B cell (primary cell): ENCODE data around the gene STOML3. TPM values are rescaled to one million over a fixed set of nuclear protein-coding genes. Genes with fewer than 3 reads are reported as not detected.

Experiments used
- ATAC-seq: fragments of 200-7000 bp; cut with Tn5 transposase; one replicate; pipeline ENCODE4 v1.10.0; 2021; ENCODE audit warnings: low read depth, mild to moderate bottlenecking, moderate number of reproducible peaks, moderate library complexity
- CTCF ChIA-PET: fragments of 350-600 bp; sonication (Branson Sonifier 250); formaldehyde crosslinking; loops from one replicate; lab custom pipeline; 2021; ENCODE audit warnings: antibody characterized with exemption, inconsistent platforms; lab: Charles Lee
- POLR2A ChIA-PET: fragments of 350-600 bp; sonication (Branson Sonifier 250); formaldehyde crosslinking; loops from one replicate; lab custom pipeline; 2021; ENCODE audit warnings: antibody characterized with exemption; lab: Charles Lee
- DNase-seq: peaks from one replicate; pipeline ENCODE4 v3.0.0; 2013
- H2AFZ ChIP-seq: 2 replicates; pipeline ENCODE4 v1.6.1; 2012; ENCODE audit warnings: mild to moderate bottlenecking, low read depth, low read length; ENCODE audit not compliant: insufficient read depth, poor library complexity, severe bottlenecking
- H3K27ac ChIP-seq, 2 donors: 1 replicate in 1 of 2; 2 replicates in 1 of 2; pipeline ENCODE4 v1.5.1; 2012 to 2013; ENCODE audit warnings: low read length in 2 of 2, mild to moderate bottlenecking in 2 of 2, moderate library complexity in 1 of 2
- H3K27me3 ChIP-seq, 4 experiments: fragments of 200-600 bp in 1 of 4; sonication (generic) in 1 of 4; replicated peaks in 1 of 4; 1 replicate in 2 of 4; 2 replicates in 2 of 4; pipeline versions ENCODE4 v1.6.1 to v1.7.0; 2013 to 2016; ENCODE audit warnings: low read length in 3 of 4, mild to moderate bottlenecking in 2 of 4, mixed read lengths in 1 of 4, moderate library complexity in 1 of 4; ENCODE audit not compliant: insufficient read depth in 4 of 4, control insufficient read depth in 3 of 4; ENCODE audit errors: control extremely low read depth in 1 of 4
- H3K36me3 ChIP-seq, 2 experiments: replicated peaks in 1 of 2; 1 replicate in 1 of 2; 2 replicates in 1 of 2; pipeline versions ENCODE4 v1.6.1 to v1.7.1; 2013; ENCODE audit warnings: low read length in 1 of 2; ENCODE audit not compliant: insufficient read depth in 2 of 2, control insufficient read depth in 1 of 2; ENCODE audit errors: control extremely low read depth in 1 of 2, extremely low read depth in 1 of 2
- H3K4me1 ChIP-seq, 2 donors: fragments of 200-600 bp in 1 of 2; sonication (generic) in 1 of 2; 1 replicate in 1 of 2; 2 replicates in 1 of 2; pipeline versions ENCODE4 v1.5.1 to v1.6.1; 2013 to 2017; ENCODE audit warnings: low read length in 2 of 2; ENCODE audit not compliant: control insufficient read depth in 2 of 2, insufficient read depth in 2 of 2
- H3K4me2 ChIP-seq: replicated peaks from 2 replicates; pipeline ENCODE3; 2012; ENCODE audit warnings: mild to moderate bottlenecking, low read depth, low read length; ENCODE audit not compliant: poor library complexity, severe bottlenecking
- H3K4me3 ChIP-seq, 5 experiments: fragments of 200-600 bp in 1 of 5; sonication (generic) in 1 of 5; 1 replicate in 3 of 5; 2 replicates in 2 of 5; pipeline versions ENCODE4 v1.5.1 to v1.7.0; 2011 to 2016; ENCODE audit warnings: low read length in 4 of 5, mild to moderate bottlenecking in 4 of 5, low read depth in 2 of 5, control low read depth in 1 of 5, moderate library complexity in 1 of 5; ENCODE audit not compliant: insufficient read depth in 1 of 5; ENCODE audit errors: control extremely low read depth in 1 of 5, extremely low read depth in 1 of 5
- H3K79me2 ChIP-seq: fragments of 200-600 bp; sonication (generic); one replicate; pipeline ENCODE4 v1.6.0; 2016; ENCODE audit warnings: low read length; ENCODE audit not compliant: control insufficient read depth, insufficient read depth
- H3K9ac ChIP-seq: fragments of 200-600 bp; sonication (generic); 2 replicates; pipeline ENCODE4 v1.6.1; 2017; ENCODE audit warnings: mild to moderate bottlenecking, low read length, moderate library complexity
- H3K9me3 ChIP-seq, 3 donors: one replicate each; pipeline versions ENCODE4 v1.6.1 to v1.7.1; 2013; ENCODE audit warnings: low read length in 2 of 3; ENCODE audit not compliant: control insufficient read depth in 2 of 3, insufficient read depth in 1 of 3; ENCODE audit errors: control extremely low read depth in 1 of 3
- H4K20me1 ChIP-seq: 2 replicates; pipeline ENCODE4 v1.6.0; 2012; ENCODE audit warnings: mild to moderate bottlenecking, low read length; ENCODE audit not compliant: insufficient read depth, control insufficient read depth, poor library complexity, severe bottlenecking
- H3K27ac Mint-ChIP-seq: one replicate; pipeline ENCODE4 v1.8.0; 2021; ENCODE audit warnings: mixed read lengths
- H3K27me3 Mint-ChIP-seq: one replicate; pipeline ENCODE4 v1.8.0; 2021; ENCODE audit warnings: mixed read lengths
- H3K4me1 Mint-ChIP-seq: one replicate; pipeline ENCODE4 v1.8.0; 2021; ENCODE audit warnings: mixed read lengths
- H3K4me3 Mint-ChIP-seq: one replicate; pipeline ENCODE4 v1.8.0; 2021; ENCODE audit warnings: mixed read lengths
- H3K9me3 Mint-ChIP-seq: one replicate; pipeline ENCODE4 v1.8.0; 2022; ENCODE audit warnings: mixed read lengths; ENCODE audit not compliant: insufficient read depth
- CTCF ChIP-seq: fragments of 200-600 bp; IDR thresholded peaks from one replicate; pipeline ENCODE4 v1.8.0; 2022; ENCODE audit warnings: antibody characterized with exemption, mild to moderate bottlenecking
- EZH2 ChIP-seq: IDR thresholded peaks from 2 replicates; pipeline ENCODE4 v1.6.1; 2012; ENCODE audit warnings: borderline replicate concordance, low read depth, mild to moderate bottlenecking, moderate library complexity, low read length; ENCODE audit not compliant: insufficient read depth, poor library complexity, severe bottlenecking
- WGBS: methylation state at CpG from one replicate; pipeline ENCODE4 v1.1.5; 2013; ENCODE audit warnings: missing lambda C conversion rate; ENCODE audit not compliant: insufficient coverage; 5-methylcytosine and 5-hydroxymethylcytosine counted together
- intact Hi-C: fragments of 100-400 bp; cut with micrococcal nuclease; formaldehyde crosslinking; loops from one replicate; pipeline ENCODE4 v1.10.0; 2022
- polyA minus RNA-seq: library from RNA; depleted of rRNA, polyadenylated mRNA; stranded (reverse); fragments of >200 nt; gene quantifications from 2 replicates; pipeline ENCODE4 v1.2.3, GENCODE V29; 2012
- polyA plus RNA-seq: library from polyadenylated mRNA; depleted of rRNA; stranded (reverse); fragments of >200 nt; gene quantifications from 2 replicates; pipeline ENCODE4 v1.2.3, GENCODE V29; 2012
- total RNA-seq, 2 donors: library from RNA; stranded (reverse); fragments of 120-200 nt in 1 of 2; gene quantifications; 1 replicate in 1 of 2; 2 replicates in 1 of 2; pipeline versions ENCODE4 v1.2.3 to v1.2.4, GENCODE V29; 2013 to 2022

Gene STOML3
- total RNA-seq: not detected in 2 replicates
- total RNA-seq (2013): not detected
- polyA plus RNA-seq: not detected in 2 replicates
- not detected in 2 replicates for polyA minus RNA-seq

- Histone ChIP-seq H4K20me1 (no peaks in the 10 kb centered on the region), H2AFZ (no peak within 1 kb of the TSS), H3K4me3 (no peak within 1 kb of the TSS), H3K4me2 (no peak within 1 kb of the TSS), H3K4me1 (no peaks in the 10 kb centered on the region), H3K27me3 (no peaks in the 10 kb centered on the region), H3K27ac (no peak within 1 kb of the TSS), H3K36me3 (no peaks in the 10 kb centered on the region), H3K9me3 (no peaks in the 10 kb centered on the region), H3K79me2 (no peaks in the 10 kb centered on the region), H3K9ac (no peak within 1 kb of the TSS)
- CTCF ChIA-PET: interaction anchor here (0.7 kb wide), 1 partner anchor 1819 kb away, joined by 3 read pairs; no protein-coding TSS in a partner anchor
- no peaks in the 10 kb centered on the region for H3K27me3 Mint-ChIP-seq
- H3K4me3 Mint-ChIP-seq: no peak within 1 kb of the TSS
- ATAC-seq (no peak), DNase-seq (no peak)
- no peaks in the 10 kb centered on the region for H3K4me1 Mint-ChIP-seq
- POLR2A ChIA-PET: no interaction called here
- no peak within 1 kb of the TSS for H3K27ac Mint-ChIP-seq
- intact Hi-C loops: no loop called here
- TF ChIP-seq EZH2: no peak
- no peak for TF ChIP-seq CTCF
- H3K9me3 Mint-ChIP-seq: no peaks in the 10 kb centered on the region
Observed at GRCh38 chr13:38990693-38991092, at the start of gene STOML3. Gene STOML3 (minus strand): TSS chr13:38990831. CDS start chr13:38990721, 110 bp downstream.

- Mint-ChIP-seq H3K4me1 (peaks cover 41% of the 10 kb centered on the region), H3K9me3 (no peaks in the 10 kb centered on the region), H3K27me3 (no peaks in the 10 kb centered on the region), H3K27ac (no peak overlapping the region), H3K4me3 (no peak overlapping the region)
- ATAC-seq: no peak
- Histone ChIP-seq H3K27ac (no peak overlapping the region), H3K4me2 (no peak overlapping the region), H4K20me1 (peaks cover 8% of the 10 kb centered on the region), H3K79me2 (peaks cover 36% of the 10 kb centered on the region), H2AFZ (no peak overlapping the region), H3K9ac (no peak overlapping the region), H3K27me3 (no peaks in the 10 kb centered on the region), H3K9me3 (no peaks in the 10 kb centered on the region), H3K4me3 (no peak overlapping the region), H3K4me1 (peaks cover 26 to 29% of the 10 kb centered on the region in 2 donors), H3K36me3 (peaks cover 0 to 9% of the 10 kb centered on the region in 2 experiments)
- POLR2A ChIA-PET: no interaction called here
- no peak for TF ChIP-seq CTCF
- TF ChIP-seq EZH2: no peak
- CTCF ChIA-PET: interaction anchor here (0.9 to 1.5 kb wide), 2 partner anchors 10 to 22 kb away, joined by 3 read pairs; no protein-coding TSS in a partner anchor
- intact Hi-C loops: no loop called here
- no CpG with 5 or more reads among the region's 1 CpG for WGBS
- no peak for DNase-seq
Observed at GRCh38 chr13:39040206-39040605, 49.6 kb upstream of the STOML3 start.
